RKO (cell line): ENCODE results near the gene NR2F1-AS1.
A peak's percentile ranks its signal among the peaks of the same experiment; 100 is the strongest.

ENCODE experiments used
- DNase-seq: peaks from one replicate; pipeline ENCODE4 v3.0.0-alpha.2; 2016; ENCODE audit warnings: low spot score

NR2F1-AS1 gene

GRCh38 chr5:93589152-93589828 is 8.3 kb upstream of the NR2F1-AS1 start:
- DNase-seq = peak; percentile 30

- peak; percentile 50 for DNase-seq
Observed at GRCh38 chr5:93588352-93589151, 7.5 kb upstream of the NR2F1-AS1 start.

- peak; percentile 75 for DNase-seq
Observed at GRCh38 chr5:93587597-93588351, 6.8 kb upstream of the NR2F1-AS1 start.

DNA sequence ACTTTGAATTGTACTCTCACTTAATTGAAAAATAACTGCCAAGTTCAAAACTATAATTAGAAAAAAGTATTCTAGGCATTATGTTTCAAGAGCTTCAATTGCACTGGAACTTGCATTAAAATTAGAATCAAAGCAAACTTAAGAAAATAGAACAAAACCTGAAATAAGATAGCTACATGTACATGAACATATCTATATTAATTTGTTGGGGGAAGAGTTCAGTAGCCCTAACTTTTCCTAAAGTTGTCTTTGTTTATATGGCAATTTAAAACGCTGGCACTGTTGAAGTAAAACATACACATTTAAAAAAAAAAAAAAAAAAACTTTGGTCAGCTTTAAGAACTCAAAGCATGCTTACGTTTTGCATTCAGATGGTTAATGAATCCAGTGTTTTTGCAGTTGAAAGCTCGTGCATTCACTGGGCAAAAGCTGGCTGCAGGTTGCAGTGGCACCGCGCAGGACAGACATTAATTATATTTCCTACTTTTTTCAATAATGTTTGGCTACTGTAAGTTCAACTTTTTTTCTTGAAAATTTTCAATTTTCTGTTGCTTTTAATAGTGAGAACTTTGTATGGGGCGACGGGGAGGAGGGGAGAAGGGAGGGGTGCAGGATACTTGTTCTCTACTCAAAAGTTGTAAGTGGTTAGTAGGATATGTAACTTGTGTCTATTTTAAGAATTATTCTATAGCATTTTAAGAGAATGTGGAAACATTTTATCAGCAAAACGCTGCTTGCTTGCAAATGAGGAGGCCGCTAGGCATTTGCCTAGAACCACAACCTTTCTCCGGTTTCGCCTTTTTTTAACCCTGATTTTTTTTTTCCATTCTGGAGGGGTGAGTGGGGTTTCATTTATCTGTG is 5.9 kb upstream of the NR2F1-AS1 start:
- DNase-seq = peak; percentile 55

DNA sequence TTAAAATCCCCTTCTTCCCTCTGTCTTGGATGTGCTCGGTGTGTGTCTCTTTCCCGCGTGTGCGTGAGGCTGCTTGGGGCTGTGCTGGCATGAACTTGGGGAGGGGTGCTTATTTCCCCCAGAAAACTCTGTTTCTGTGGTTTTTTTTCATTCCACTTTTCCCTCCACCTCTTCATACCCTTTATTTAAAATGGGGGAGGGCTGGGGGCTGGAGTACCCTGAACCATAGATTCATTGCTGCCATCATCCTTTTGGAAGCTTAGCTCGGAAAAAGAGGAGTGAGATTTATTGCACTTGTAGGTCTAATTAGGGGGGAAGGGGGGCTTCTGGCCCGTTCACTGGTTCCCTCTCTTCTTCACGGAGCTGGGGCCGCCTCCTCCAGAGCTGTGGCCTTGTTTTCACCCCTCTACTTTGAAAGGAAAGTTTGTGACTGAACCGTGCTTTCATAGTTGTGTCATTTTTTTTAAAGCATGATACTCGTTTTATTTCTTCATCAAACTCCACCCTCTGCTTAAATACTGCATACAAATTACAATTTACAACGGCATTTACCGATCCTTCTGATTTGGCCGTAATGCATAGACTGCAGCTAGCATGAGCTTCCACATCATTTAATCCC is 4.9 kb upstream of the NR2F1-AS1 start:
- DNase-seq = peak; percentile 60

DNA sequence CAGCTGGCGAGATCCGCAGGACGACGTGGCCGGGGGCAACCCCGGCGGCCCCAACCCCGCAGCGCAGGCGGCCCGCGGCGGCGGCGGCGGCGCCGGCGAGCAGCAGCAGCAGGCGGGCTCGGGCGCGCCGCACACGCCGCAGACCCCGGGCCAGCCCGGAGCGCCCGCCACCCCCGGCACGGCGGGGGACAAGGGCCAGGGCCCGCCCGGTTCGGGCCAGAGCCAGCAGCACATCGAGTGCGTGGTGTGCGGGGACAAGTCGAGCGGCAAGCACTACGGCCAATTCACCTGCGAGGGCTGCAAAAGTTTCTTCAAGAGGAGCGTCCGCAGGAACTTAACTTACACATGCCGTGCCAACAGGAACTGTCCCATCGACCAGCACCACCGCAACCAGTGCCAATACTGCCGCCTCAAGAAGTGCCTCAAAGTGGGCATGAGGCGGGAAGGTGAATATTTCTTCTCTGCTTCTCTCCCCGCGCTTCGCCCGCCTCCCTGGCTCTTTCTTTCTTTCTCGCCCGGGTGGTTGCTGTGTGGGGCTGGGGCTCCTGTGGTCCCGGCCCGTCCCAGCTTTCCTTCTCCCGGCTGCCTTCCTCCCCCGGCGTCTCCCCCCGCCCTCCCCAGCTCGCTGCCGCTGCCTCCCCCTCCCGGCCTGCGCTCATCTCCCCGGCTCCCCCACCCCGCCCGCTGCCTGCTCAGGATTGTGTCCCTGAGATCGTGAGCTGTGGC is 4.2 kb upstream of the NR2F1-AS1 start:
- DNase-seq = peak; percentile 67

DNA sequence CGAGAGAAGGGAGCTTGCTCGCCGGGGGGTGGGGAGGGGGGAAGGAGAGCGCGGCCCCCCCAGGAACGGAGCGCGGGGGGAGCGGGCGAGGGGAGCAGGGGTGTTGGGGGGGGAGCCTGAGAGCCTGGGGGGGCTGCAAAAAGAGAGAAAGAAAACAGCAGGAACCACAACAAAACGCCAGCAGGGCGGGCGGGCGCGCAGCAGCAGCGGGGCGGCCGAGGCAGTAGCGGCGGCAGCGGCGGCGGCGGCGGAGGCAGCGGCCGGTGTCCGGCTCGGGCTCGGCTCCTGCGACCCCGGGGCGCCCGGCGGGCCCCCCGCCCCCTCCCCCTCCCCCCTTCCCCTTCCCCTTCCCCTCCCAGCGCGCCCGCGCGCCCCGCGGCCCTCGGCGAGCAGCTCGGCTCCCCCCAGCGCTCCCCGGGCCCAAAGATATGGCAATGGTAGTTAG is 3.6 kb upstream of the NR2F1-AS1 start:
- DNase-seq = no peak

DNA sequence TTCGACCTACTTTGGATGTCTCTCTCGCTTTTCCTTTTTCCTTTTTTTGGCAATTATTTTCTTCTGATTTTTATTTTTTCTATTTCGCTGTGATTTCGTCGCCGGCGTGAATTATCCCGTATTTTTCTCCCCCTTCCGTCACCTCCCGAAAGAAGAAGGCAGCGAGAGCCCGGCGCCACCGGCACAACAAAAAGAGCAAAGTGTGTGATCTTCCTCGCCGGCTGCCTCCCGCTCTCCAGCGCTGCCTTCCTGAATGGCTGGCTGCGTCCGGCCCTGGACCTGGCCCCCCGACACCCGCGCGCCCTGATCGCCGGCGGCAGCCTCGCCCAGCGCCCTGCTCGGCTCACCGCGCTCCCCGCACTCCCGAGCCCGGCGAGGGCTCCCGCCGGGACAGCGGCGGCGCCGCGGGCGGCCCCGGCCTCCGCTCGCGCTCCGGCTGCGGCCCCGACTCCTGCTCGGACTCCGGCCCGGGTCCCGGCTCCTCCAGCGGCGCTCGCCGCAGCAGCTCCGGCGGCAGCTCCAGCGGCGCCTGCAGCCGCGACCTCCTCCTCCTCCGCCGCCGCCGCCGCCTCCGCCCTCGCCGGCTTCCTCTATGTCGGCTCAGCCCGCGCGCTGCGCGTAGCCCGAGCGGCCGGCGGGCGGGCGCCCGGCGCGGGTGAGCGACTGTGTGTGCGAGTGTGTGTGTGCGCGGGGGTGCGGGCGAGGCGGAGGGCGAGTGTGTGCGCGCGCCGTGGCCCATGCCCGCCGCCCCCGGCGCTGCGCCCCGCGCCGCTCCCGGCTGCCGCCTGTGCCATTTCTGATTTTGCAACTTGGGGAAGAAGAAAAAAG is 3.0 kb upstream of the NR2F1-AS1 start:
- DNase-seq = peak; percentile 69

GRCh38 chr5:93583439-93583767 is 2.4 kb upstream of the NR2F1-AS1 start:
- peak; percentile 34 for DNase-seq

DNA sequence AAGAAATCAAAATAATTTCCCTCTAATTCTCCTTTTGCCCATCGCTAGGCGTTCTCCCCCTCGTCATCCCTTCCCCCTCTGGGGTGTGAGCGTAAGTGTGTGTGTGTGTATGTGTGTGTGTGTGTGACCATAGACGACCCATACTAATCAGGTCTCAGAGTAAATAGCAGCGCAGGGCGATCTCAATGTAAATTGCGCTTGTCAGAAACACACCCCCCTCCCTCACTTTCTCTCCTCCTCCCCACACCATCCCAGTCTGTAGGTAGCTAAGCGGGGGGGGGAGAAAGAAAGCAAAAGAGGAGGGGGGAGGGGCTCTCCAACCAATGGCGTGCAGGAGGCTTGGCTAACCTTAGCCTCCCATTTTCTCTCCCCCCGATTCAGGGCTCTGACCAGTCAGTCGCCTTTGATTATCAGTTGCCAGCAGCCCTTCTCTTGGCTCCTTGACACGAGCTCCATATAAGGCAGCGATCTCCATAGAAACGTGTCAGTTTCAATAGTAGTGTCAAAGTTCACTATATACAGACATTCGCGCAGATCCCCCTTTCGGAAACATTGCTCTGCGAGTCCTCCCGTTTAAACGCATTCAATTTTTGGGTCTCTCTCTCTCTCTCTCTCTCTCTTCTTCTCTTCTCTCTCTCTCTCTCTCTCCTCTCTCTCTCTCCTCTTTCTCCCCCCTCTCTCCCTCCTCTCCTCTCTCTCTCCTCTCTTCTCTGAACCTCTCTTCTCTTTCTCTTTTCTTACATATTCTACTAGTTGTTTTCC is 1.8 kb upstream of the NR2F1-AS1 start, which contains the start of gene NR2F1:
Gene NR2F1, plus strand, starts transcription at position 546 of the 762 bp plus-strand sequence. CDS start 1,802 bp downstream, outside the sequence.
- DNase-seq = peak; percentile 98

DNA sequence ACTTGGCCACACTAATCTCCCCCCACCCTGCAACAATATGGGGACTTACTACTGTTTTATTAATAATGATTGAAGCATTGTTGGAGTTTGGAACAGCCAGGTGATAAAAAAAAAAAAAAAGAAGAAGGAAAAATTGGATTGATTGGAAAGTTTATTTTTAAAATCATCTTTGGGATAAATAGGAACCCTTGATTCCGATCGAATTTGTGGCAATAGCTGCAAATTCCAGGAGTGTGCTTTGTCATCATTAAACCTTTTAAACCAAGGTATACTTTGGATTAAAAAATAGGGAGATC is 1.1 kb upstream of the NR2F1-AS1 start:
- no peak for DNase-seq

DNA sequence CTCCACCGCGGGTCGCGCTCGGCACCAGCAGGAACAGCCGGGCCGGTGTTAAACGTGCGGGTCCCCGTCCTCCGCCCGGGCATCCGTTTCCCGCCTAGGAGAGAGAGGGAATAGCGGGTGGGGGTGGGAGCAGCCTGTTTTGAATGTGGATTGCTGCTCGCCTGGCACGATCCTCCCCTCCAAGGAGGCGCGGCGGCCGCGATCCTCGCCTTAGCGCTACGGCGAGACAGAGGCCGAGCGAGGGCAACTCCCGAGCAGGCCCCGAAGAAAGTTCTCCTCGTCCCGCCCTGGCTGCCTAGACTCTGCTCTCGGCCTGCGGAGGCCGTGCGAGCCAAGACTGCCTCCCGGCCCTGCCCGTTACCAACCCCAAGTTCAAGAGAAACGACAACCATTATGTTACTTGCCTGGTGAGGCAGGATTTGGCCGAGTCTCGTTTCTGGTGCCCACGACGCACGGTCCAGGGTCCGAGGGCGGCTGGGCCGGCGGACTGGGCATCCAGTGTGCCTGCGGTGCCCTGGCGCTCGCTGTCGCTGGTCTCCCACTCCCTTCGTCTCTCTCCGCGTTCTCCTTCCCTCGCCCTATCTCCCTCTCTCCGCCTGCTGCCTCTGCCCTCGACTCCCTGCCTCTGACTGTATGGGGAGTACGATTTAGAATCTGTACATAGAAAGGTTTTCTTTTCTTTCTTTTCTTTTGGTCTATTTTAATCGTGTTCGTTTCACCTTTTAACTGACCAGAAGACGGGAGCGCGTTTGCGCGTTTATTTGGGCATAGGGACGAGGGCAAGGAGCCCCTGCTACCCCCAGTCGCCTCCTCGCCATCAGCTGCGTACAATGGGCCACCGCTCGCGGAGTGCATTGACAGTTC is 724 bp downstream of the NR2F1-AS1 start:
- no peak for DNase-seq

DNA sequence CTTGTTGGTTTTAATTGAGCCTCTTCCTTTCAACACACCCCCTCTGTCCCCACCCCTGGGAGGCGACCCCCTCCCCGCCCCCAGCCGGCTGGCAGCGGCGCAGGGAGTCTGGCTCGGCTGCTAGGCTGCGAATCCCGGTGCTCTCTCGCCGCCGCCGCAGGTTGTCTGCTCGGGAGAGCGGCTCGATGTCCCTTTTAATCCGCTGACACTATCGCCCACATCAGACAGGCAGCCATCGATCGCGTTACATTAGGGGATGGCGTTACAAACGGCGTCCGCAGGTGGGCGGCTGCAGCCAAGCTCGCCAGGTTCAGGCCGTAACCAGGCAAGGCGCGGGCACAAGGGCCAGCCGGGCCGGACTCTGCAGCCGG is 1.3 kb downstream of the NR2F1-AS1 start:
- no peak for DNase-seq

GRCh38 chr5:93578813-93579691 is 2.0 kb downstream of the NR2F1-AS1 start:
- no peak for DNase-seq

- DNase-seq = no peak
Observed at GRCh38 chr5:93577854-93578812, 2.9 kb downstream of the NR2F1-AS1 start.
